ENCODE data around the gene PI4KB. TPM values are rescaled to one million over a fixed set of nuclear protein-coding genes. Genes with fewer than 3 reads are reported as not detected.

The PI4KB gene
- polyA plus RNA-seq, 1 of the 3 experiments (the other 2 are of a cell fraction), result 62.9 TPM

GRCh38 chr1:151326619-151327222 is 495 bp downstream of the PI4KB start (continued):
- TF ChIP-seq REST (IDR thresholded peaks at IDR 0.05; ENCODE audit: low read depth, low read length) (no peak), RCOR1 (IDR thresholded peaks at IDR 0.05; ENCODE audit: low read length) (no peak), ELF1 (IDR thresholded peaks at IDR 0.05) (no peak), JUND (IDR thresholded peaks at IDR 0.05) (no peak), FOSL2 (IDR thresholded peaks at IDR 0.05; ENCODE audit: borderline replicate concordance, low read depth) (no peak), TCF12 (IDR thresholded peaks at IDR 0.05) (no peak), GABPA (IDR thresholded peaks at IDR 0.05; ENCODE audit: low read depth) (no peak), MXI1 (IDR thresholded peaks at IDR 0.05; ENCODE audit: low read depth, low read length) (no peak), GATA2 (CRISPR knock-in tag; IDR thresholded peaks at IDR 0.05) (no peak), TEAD4 (IDR thresholded peaks at IDR 0.05; ENCODE audit: borderline replicate concordance, insufficient read depth) (no peak)

DNA sequence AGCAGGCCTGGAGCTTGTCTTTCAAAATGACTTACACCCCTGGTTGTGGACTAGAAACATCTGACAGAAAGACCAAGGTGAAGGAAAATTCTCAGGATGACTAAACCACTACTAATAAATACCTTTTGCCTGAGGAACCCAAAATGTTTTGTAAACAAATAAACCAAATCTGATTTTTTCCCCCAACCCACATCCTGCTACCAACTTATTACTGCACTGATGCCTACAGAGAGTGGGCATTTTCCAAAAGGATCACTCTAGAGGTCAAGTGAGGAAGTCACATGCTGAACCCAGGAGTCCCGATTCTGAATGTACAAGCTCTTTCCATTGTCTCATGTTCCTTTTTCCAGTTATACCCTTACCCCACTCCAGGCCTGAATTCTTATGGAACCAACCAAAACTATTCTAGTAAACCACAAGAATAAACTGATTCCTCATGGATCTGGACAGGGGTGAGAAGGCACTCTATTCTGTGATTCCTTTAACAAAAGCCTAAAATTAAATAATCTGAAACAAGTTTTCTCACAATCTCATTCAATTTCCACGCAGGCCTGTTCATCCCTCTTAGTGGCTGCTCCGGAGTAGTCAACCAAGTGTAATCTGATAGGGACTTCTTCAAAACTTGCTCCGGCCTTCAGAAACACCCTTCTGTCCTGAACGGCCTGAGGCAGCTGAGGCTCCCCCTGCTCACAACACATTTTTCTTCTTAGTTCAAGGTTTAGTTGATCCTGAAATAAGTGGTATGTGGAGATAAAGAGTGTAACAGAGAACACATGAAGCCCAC is 1.4 kb downstream of the PI4KB start:
- Histone ChIP-seq H3K9me2 (no peaks in the 10 kb centered on the region), H4K20me1 (ENCODE audit: insufficient read depth) (no peaks in the 10 kb centered on the region), H3K4me1 (ENCODE audit: control insufficient read depth in 1 of 2, insufficient read depth in 2 of 2, low read depth in 1 of 2, low read length in 1 of 2) (peaks cover 5 to 12% of the 10 kb centered on the region in 2 experiments; a peak in 3 of 4 replicates), H3K4me3 (ENCODE audit: low read depth in 2 of 2, low read length in 1 of 2) (peak overlapping the region; percentile 65 to 68), H3K4me2 (peak overlapping the region; percentile 85), H3K36me3 (replicated peaks in 1 of 2; ENCODE audit: control insufficient read depth in 1 of 2, insufficient read depth in 2 of 2, low read length in 1 of 2) (peaks cover 20 to 35% of the 10 kb centered on the region in 2 experiments), H3K27me3 (ENCODE audit: insufficient read depth) (no peaks in the 10 kb centered on the region), H2AFZ (ENCODE audit: low read depth) (no peak overlapping the region), H3K9me3 (no peaks in the 10 kb centered on the region), H3K27ac (ENCODE audit: low read depth in 2 of 2, low read length in 1 of 2) (peak overlapping the region in 1 of 2 experiments; percentile 92; a peak in 1 of 4 replicates), H3K9ac (peak overlapping the region; percentile 99), H3F3A (replicated peaks; ENCODE audit: insufficient read depth) (no peaks in the 10 kb centered on the region), H3K79me2 (ENCODE audit: insufficient read depth) (peaks cover 58% of the 10 kb centered on the region)
- ChIA-PET POLR2A (no interaction called here), CTCF (interaction anchor here (0.8 to 16.4 kb wide), 5 partner anchors 15 to 25 kb away, joined by 3 to 142 read pairs (median 4); no protein-coding TSS in a partner anchor)
- 56% methylated on average over 5 of the region's 5 CpGs for WGBS (ENCODE audit: low lambda C conversion rate)
- DNase-seq, result no peak
- TF ChIP-seq FOSL2 (IDR thresholded peaks at IDR 0.05; ENCODE audit: borderline replicate concordance, low read depth) (no peak), EP300 (IDR thresholded peaks at IDR 0.05; ENCODE audit: borderline replicate concordance in 1 of 2, low read depth in 1 of 2, low read length in 1 of 2) (no peak), CHD2 (IDR thresholded peaks at IDR 0.05; ENCODE audit: low read length, partially characterized antibody) (no peak), IRF3 (IDR thresholded peaks at IDR 0.05; ENCODE audit: low read depth, low read length) (no peak), ELF1 (IDR thresholded peaks at IDR 0.05) (no peak), TAF1 (IDR thresholded peaks at IDR 0.05; ENCODE audit: borderline replicate concordance, low read depth, low read length) (no peak), YY1 (IDR thresholded peaks at IDR 0.05; ENCODE audit: low read depth) (no peak), MXI1 (IDR thresholded peaks at IDR 0.05; ENCODE audit: low read depth, low read length) (no peak), GABPA (IDR thresholded peaks at IDR 0.05; ENCODE audit: low read depth) (no peak), TEAD4 (IDR thresholded peaks at IDR 0.05; ENCODE audit: borderline replicate concordance, insufficient read depth) (no peak), REST (IDR thresholded peaks at IDR 0.05; ENCODE audit: low read depth, low read length) (no peak)
- TF ChIP-seq, protein P1, sequence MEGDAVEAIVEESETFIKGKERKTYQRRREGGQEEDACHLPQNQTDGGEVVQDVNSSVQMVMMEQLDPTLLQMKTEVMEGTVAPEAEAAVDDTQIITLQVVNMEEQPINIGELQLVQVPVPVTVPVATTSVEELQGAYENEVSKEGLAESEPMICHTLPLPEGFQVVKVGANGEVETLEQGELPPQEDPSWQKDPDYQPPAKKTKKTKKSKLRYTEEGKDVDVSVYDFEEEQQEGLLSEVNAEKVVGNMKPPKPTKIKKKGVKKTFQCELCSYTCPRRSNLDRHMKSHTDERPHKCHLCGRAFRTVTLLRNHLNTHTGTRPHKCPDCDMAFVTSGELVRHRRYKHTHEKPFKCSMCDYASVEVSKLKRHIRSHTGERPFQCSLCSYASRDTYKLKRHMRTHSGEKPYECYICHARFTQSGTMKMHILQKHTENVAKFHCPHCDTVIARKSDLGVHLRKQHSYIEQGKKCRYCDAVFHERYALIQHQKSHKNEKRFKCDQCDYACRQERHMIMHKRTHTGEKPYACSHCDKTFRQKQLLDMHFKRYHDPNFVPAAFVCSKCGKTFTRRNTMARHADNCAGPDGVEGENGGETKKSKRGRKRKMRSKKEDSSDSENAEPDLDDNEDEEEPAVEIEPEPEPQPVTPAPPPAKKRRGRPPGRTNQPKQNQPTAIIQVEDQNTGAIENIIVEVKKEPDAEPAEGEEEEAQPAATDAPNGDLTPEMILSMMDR (IDR thresholded peaks at IDR 0.05), result no peak
